HG03342 (cell line): Measurements from ENCODE around the gene KCNMA1.

Source experiments
- ATAC-seq: cut with Tn5 transposase; IDR thresholded peaks from one replicate; pipeline ENCODE4 v1.9.1; 2021; ENCODE audit warnings: mild to moderate bottlenecking, moderate library complexity; ENCODE audit not compliant: unreplicated experiment

Gene KCNMA1

DNA sequence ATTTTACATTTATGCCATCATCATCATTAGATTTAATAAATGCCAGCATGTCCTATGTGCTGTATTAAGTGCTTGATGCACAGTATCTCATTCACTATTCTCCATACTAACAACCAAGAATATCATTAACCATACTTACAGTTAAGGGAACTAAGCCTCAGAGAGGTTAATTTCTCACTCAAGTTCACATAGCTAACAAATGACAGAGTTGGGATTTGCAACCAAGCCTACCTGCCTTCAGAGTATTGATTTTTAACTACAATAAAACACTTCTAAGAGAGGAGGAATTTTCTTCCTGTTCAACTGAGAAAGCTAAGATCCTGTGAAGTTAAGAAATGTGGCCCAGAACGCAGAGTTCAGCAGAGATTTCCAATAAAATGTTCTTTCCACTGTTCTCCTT is 403.0 kb downstream of the KCNMA1 start:
- no peak for ATAC-seq

DNA sequence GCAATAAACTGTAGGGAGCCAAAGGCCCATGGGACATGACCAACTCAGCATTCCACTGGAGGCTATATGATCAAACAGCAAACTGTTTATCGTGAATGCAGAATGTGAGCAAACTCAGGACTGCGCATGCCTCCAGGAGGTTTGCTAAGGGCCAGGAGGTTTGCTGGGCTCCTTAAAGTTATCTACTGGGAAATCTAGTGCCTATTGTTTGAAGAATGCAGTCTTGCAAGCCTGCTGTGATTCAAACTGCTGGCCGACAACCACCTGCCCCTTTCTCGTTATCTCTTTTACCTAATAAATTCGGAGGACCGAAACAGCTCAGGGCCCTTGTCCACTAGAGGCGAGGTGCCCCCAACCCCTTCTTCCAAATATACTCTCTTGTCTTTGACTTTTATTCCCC is 404.1 kb downstream of the KCNMA1 start:
- no peak for ATAC-seq

DNA sequence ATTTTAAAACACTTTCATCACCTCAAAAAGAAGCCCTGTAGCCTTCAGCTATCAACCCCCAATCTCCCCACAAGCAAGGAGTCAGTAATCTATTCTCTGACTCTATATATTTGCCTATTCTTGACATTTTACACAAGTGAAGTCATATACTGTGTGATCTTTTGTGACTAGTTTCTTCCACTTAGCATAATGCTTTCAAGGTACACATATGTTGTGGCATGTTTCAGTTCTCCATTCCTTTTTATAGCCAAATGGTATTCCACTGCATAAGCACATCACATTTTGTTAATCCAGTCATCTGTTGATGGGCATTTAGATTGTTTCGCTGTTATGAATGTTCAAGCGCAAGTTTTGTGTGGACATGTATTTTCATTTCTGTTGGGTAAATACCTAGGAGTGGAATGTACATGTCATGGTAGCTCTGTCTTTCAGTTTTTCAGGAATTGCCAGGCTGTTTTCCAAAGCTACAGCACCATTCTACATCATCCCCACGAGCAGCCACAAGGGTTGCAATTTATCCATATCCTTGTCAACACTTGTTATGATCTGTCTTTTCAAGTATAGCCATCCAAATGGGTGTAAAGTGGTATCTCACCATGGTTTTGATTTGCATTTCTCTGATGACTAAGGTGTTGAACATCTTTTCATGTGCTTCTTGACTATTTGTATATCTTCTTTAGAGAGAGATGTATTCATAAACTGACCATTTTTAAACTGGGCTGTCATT is 405.6 kb downstream of the KCNMA1 start:
- peak; percentile 75 for ATAC-seq

DNA sequence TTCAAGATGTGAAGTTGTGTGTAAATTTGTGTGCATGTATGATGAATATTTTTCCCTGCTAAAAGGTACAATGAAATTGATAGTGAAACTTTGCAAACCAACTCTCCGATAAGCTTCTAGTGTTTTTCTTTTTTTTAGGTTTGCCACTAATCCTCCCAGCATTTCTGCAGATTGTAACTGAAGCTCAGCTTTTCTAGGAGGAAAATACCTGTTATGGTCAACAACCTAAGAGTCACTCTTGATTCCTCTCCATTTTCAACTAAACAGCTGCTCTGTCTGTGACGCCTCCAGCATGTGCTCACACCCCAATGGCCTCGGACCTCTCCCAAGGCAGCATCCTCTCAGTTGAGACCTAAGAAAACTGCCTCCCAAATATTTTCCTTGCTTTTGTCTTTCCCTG is 406.2 kb downstream of the KCNMA1 start:
- ATAC-seq = no peak

DNA sequence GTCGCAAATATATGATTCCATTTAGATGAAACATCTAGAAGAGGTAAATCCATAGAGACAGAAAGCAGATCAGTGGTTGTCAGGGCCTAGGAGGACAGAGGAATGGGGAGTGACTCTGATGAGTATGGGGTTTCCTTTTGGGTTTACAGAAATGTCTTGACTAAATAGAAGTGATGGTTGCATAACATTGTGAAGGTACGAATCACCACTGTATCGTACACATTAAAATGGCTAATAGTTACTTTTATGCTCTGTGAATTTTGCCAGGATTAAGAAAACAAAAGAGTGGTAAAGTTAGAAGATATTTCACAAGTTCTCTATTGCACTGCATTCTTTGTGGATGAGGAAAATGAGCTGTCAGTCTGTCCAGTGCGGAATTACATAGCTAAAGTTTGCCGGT is 407.4 kb downstream of the KCNMA1 start:
- no peak for ATAC-seq

DNA sequence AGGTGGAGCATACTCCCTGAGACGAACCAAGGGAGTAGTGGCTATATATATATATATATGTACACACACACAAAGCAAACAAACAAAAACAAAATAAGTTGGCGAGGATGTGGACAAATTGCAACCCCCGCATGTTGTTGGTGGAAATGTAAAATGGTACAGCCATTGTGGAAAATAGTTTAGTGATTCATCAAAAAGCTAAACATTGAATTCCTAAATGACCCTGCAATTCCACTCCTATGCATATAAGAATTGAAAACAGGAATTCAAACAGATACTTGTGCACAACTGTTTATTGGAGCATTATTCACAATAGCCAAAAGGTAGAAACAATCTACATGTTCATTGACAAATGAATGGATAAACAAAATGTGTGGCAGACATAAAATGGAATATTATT is 407.9 kb downstream of the KCNMA1 start:
- ATAC-seq = no peak

DNA sequence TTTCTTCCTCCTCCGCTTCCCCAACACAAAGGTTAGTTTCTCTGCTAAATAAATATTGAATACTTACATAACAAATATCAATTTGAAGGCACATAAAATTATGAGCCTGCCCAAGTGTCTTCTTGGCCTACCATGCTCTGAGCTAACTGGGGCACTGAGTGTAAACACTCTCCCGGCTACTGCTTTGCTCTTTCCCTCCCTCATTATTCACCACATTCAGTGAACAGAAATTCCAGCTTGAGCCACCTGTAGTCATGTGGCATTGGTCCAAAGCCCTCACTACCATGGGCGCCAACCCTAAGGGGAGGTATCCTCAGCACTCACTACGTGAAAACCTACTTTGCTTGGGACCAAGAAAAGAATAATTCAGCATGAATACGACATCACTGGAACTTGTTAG is 409.0 kb downstream of the KCNMA1 start:
- ATAC-seq = no peak

DNA sequence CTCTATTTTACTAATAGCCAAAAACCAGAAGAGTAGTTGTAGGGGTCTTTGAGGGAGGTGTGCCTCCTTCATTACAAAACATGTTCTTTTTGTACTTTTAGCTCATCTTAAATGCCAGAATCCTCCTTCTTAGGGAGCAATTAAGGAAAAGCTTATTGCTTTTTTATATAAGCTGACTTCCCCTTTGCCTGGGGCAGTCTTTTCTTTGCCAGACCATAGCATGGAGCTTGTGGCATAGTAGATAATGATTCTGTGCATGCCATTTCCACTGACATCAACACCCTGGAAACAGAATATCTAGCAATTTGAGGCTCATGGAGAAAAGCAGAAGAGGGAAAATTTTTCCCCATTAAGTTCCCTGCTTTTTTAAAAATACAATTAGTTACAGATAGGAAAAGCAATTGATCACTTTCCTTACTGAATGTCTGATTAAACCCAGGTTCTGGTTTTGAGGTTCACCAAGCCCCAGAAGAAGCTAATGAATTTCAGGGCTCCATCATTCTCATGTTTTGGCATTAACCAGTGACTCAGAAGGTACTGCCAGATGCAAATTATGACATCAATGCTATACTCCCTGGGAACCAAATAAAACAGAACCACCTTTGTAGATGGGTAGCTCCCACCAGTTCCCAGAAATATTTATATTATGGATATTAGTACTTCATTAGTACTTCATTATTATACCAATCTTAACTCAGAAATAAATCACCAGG is 410.6 kb downstream of the KCNMA1 start:
- ATAC-seq = no peak

DNA sequence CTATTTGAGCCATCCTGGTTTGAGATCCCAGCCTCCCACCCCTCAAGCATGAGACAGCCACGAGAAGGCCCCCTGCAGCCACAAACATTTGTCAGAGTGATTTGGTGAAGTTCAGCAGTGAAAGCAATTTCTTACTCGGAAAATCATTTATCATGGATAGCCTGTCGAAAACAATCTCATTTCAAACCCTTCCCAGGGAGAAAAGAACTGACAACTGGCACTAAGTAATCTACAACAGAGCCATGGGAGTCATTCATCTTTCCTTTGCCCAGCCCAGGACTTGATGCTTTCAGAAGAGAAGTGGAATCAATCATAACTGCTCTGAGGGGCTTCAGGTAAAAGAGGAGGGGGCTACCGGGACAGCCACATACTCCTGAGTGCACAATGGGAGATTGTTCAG is 411.2 kb downstream of the KCNMA1 start:
- no peak for ATAC-seq

DNA sequence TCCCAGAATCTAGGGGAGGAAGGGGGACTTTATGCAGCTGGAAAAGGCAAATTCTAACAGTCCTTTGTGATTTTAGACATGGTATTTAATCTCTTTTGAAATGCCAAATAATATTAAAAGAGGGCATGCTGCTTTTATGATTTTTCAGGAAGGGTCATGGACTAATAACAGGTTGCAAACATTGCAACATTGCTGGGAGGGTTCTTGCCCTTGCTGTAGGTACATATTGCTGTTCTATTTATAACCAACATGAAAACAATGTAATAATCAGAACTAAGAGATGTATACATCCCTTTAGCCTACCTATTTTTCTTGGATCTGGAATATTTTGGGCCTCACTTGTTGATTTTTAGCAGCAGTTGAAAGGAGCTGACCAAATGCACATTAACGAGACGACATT is 411.6 kb downstream of the KCNMA1 start:
- no peak for ATAC-seq

DNA sequence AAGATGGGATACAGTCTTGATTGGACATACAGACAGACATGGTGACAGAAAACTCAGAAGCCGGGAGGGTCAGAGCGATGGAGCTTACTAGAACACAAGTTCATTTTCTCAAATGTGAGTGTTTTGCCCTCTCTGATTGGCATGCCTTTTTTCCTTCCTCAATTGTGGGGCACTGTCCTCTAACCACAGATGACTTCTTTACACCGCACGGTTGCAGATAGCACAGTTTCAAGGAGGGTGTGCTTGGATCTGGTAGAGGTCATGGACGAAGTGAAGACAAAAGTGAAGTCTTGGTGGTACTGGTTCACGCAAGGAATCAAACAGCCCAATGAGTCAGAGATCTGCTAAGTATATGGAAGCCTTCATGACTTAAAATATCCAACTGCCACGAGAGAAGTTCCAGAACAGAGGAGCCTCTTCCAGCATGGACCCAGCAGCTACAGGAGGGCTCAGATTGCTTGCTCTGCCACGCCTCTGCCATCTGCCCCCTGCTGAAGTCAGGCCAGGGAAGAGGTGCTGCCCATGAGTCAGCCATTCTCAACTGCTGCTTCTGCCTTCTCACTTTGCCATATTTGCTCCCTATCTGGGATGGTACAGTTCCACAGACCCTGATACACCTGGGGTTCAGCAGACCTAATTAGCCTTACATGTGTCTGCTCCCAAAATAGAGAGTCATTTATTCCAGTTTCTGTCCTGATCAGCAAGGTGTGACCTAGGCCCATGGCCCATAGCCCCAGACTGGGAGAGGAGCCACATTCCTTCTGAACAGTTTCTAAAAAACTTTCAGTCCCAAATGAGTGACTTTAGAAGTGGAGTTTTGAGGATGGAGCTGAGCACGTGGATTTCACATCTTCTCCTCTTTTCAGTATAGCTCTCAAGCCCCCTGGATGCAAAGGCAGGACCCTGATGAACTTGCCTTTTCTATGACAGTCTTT is 413.8 kb downstream of the KCNMA1 start:
- no peak for ATAC-seq

DNA sequence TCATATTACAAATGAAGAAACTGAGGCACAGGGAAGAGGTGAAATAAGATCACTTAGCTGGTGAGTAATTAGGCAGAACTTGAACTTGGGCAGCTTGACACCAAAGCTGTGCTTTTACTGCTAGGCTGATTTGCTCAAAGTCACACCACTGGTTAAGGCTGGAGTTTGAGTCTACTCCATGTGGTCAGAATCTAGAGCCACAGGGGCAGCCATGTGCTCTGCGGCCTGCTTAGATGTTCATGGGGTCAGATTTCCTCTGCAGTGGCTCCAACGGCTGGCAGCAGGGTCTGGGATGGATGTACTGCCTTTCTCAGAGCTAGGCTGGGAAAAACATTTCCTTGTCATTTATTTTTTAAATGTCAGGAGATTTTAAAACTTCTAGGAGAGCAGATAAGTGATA is 417.5 kb downstream of the KCNMA1 start:
- ATAC-seq = no peak

DNA sequence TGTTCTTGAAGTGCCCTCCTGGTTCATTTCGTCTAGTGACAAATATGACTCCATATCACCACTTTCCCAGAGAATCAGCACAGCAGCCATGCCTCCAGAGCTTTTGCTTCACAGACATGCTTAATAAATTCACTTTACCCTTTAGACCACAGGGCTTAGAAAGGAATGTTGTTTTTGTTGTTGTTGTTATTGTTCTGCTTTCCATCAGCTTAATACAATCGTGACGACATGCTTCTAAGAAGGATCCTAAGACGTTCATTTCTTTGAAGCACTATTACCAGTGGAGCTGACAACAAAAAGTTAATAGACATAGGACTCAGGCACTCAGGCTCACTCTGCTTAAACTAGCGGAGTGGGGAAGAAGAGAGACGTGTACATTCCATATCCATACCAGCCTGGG is 418.6 kb downstream of the KCNMA1 start:
- no peak for ATAC-seq

DNA sequence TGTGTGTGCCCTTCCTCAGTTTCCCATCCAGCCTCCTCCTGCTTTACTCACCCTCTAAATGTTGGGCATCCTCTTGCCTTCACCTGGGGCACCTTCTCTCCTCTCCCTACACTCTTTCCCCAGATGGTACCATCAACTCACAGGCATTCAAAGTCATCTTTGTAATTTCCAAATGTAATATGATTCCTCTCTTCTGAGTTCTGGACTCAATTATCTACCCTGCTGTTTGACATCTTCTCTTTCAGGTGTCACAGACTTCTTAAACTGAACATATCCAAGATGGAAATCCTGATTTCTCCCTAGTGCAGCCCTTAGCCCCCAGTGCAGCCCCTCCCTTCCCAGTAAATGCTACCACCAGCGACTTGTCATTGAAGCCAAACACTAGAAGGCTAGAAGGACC is 422.8 kb downstream of the KCNMA1 start:
- no peak for ATAC-seq

DNA sequence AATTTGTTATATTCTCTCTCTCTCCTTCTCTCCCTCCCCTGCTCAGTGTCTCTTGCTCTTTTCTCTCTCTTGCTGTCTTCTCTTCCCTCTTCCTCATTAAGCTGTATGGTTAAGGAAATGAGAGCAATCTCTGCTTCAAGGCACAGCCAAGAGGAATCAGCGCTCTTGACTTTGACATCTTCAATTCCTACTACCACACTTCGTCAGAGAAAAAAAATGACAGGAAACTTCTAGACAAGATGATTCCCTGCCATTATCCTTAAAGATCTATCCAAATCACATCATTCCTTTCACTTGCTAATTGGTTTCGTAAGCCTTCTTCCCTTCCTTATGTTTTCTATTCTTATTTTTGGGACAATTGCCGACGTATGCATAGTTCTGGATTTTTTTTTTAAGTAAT is 425.0 kb downstream of the KCNMA1 start:
- ATAC-seq = no peak

DNA sequence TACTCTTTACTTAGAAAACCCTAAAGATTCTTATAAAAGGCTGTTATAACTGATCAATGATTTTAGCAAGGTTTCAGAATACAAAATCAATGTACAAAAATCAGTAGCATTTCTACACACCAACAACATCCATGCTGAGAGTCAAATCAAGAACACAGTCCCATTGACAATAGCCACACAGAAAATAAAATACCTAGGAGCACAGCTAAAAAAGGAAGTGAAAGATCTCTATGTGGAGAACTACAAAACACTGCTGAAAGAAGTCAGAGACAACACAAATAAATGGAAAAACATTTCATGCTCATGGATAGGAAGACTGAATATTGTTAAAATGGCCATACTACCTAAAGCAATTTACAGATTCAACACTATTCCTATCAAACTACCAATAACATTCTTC is 427.0 kb downstream of the KCNMA1 start:
- no peak for ATAC-seq

DNA sequence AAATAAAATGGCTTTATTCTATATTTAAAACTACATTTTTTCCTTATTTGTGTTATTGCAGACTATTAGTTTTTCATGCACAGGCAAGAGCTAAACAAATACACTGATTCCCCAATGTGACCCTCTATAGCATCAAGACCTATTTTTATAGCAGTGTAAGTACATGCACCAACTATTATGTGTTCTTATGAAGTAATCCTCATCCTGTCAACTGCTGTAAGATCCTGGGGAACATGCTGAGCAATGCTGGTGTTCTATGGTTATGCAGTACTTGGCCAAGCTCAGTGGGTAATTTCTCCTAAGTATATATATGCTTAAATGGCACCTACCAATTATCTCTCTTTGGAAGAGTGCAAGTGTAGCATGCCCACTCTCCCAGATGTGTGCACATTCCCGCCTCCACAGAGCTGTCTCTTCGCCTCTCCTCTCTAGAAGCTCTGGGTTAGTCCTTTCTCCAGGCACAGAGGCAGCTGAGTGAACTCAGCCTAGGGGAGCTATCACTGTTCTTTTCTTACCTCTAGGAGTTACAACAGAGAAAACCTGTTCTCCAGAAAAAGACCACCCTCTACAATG is 428.8 kb downstream of the KCNMA1 start:
- no peak for ATAC-seq

DNA sequence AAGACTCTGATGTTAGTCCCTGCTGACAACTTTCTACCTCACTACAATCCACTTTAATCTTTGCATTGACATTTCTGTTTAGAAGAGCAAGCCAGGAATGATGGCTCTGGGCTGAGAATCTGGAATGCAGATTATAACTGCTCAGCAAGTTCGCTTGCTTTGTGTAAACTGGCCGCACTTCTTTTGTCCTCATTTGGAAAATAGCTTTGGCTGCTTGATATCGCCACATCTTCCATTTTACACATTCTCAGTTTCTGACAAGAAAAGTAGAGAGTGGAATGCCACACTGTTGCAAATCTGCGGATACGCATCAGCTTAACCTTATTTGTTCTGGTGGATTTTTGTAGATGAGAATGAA is 429.8 kb downstream of the KCNMA1 start:
- no peak for ATAC-seq

DNA sequence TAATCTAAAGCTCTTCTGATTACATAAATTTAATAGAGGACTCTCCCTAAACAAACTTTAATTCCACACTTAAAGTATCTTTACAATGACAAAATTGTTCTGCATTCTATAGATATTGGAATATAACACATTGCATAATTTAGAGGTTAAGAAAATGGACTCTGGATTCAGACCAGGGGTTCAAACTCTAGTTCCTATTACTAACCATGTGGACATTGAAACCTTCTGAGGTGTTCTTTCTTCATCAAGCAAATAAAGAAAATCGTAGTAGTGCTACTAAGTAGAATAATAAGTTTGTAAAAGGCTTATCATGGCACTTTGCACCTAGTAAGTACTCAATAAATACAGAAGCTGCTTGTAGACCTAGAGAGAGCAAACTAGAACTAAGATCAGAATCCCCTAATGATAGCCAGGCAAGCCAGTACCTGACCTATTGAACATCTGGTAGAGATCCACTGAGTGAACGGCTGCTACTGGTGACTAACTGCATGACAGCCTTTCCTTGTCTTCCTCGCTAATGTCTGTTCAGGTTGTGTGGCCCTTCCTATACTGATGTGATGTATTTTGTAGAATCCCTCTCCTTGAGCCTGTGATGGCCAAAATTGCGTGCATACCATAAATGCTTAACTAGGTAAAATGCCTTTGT is 430.3 kb downstream of the KCNMA1 start:
- ATAC-seq = no peak

DNA sequence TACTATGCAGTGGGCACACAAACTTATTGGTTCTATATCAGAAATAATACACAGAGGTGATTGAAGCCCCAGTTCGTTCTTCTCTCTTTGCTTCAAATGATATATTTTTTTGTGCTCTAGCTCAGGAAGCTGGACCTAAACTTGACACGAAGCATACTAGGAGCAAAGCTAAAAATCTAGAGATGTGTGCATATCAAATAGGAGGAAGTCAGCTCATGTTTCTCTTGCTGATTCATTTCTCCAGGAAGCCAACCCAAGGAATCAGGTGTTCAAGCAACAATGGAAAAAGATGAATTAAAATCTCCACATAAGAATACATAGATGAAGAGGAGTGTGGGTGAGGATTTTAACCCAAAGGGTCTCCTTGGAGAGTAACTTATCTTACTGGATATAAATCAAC is 432.5 kb downstream of the KCNMA1 start:
- no peak for ATAC-seq

DNA sequence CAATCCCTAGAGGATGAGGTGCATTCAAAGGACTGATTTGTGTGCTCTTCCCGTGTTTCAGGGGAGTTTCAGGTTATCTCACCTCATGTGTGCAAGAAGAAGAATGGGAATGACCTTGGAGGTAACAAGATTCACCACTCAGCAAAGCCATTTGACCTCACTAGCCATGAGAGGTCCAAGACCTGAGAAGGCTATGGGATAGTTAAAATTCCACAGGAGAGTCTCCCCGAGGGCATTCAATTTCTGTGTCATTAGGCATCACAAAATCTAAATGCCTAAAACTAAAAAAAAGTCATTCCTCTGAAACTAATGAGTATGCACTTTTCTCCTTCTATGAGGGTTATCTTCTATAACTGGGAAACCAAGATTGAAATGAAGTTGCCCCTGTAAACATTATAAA is 433.4 kb downstream of the KCNMA1 start:
- no peak for ATAC-seq
